Hepatocyte (in vitro differentiated cells): ENCODE results near the gene TEX48. TPM values are rescaled to one million over a fixed set of nuclear protein-coding genes. Genes with fewer than 3 reads are reported as not detected.

Experiments used
- DNase-seq: peaks from one replicate; pipeline ENCODE4 v3.0.0-alpha.2; 2016; ENCODE audit warnings: low spot score
- H2AFZ ChIP-seq: fragments of 200-600 bp; sonication (generic); 2 replicates; pipeline ENCODE4 v1.6.0; 2016; ENCODE audit warnings: antibody characterized with exemption, mild to moderate bottlenecking
- H3K27ac ChIP-seq: fragments of 200-600 bp; sonication (generic); 2 replicates; pipeline ENCODE4 v1.5.1; 2016; ENCODE audit warnings: mild to moderate bottlenecking
- H3K27me3 ChIP-seq: fragments of 200-600 bp; sonication (generic); 2 replicates; pipeline ENCODE4 v1.6.1; 2016
- H3K36me3 ChIP-seq: fragments of 200-600 bp; sonication (generic); replicated peaks from 2 replicates; pipeline ENCODE4 v1.5.1; 2016; ENCODE audit warnings: low read depth; ENCODE audit not compliant: insufficient read depth
- H3K4me1 ChIP-seq: fragments of 200-600 bp; sonication (generic); 2 replicates; pipeline ENCODE4 v1.5.1; 2016; ENCODE audit warnings: mild to moderate bottlenecking, moderate library complexity; ENCODE audit not compliant: insufficient read depth
- H3K4me2 ChIP-seq: fragments of 200-600 bp; sonication (generic); 2 replicates; pipeline ENCODE4 v1.6.0; 2016
- H3K4me3 ChIP-seq: fragments of 200-600 bp; sonication (generic); 2 replicates; pipeline ENCODE4 v1.5.1; 2016; ENCODE audit warnings: mild to moderate bottlenecking
- H3K79me2 ChIP-seq: fragments of 200-600 bp; sonication (generic); 2 replicates; pipeline ENCODE4 v1.6.0; 2017; ENCODE audit warnings: mild to moderate bottlenecking
- H3K9me2 ChIP-seq: fragments of 200-600 bp; sonication (generic); replicated peaks from 2 replicates; pipeline ENCODE4 v1.6.0; 2017; ENCODE audit warnings: mild to moderate bottlenecking; ENCODE audit not compliant: insufficient read depth
- H3K9me3 ChIP-seq: fragments of 200-600 bp; sonication (generic); 2 replicates; pipeline ENCODE4 v1.5.1; 2016; ENCODE audit warnings: low read depth, mild to moderate bottlenecking
- H4K20me1 ChIP-seq: fragments of 200-600 bp; sonication (generic); 2 replicates; pipeline ENCODE4 v1.6.0; 2016; ENCODE audit warnings: mild to moderate bottlenecking; ENCODE audit not compliant: insufficient read depth, poor library complexity, severe bottlenecking
- EZH2 ChIP-seq: fragments of 200-600 bp; sonication (generic); IDR thresholded peaks from 2 replicates; pipeline ENCODE4 v1.6.1; 2016; ENCODE audit warnings: antibody characterized with exemption, mild to moderate bottlenecking, borderline replicate concordance
- EZH2phosphoT487 ChIP-seq: fragments of 200-600 bp; sonication (generic); IDR thresholded peaks from one replicate; pipeline ENCODE4 v1.6.1; 2018; ENCODE audit warnings: antibody characterized with exemption, mild to moderate bottlenecking, low read depth, moderate library complexity; ENCODE audit not compliant: unreplicated experiment, severe bottlenecking
- WGBS: methylation state at CpG from one replicate; pipeline ENCODE4 v1.1.6; 2016; ENCODE audit warnings: low lambda C conversion rate; ENCODE audit errors: missing lambda C conversion rate; 5-methylcytosine and 5-hydroxymethylcytosine counted together
- polyA plus RNA-seq: library from polyadenylated mRNA; unstranded; fragments of >200 nt; fragmentation: Nextera tagmentation; extraction: Ambion mirVana; gene quantifications from 2 replicates; pipeline ENCODE4 v1.2.1, GENCODE V29; 2016
- total RNA-seq: library from RNA; depleted of rRNA; stranded (reverse); fragments of >200 nt; gene quantifications from 2 replicates; pipeline ENCODE4 v1.2.3, GENCODE V29; 2014
- TF ChIP-seq, protein P1 (sequence below): fragments of 200-600 bp; sonication (generic); IDR thresholded peaks from 2 replicates; pipeline ENCODE4 v1.5.1; 2016; ENCODE audit warnings: antibody characterized with exemption, mild to moderate bottlenecking; ENCODE audit not compliant: poor library complexity

The TEX48 gene
- total and polyA plus RNA-seq, 2 experiments from 2014 or later: not detected

DNA sequence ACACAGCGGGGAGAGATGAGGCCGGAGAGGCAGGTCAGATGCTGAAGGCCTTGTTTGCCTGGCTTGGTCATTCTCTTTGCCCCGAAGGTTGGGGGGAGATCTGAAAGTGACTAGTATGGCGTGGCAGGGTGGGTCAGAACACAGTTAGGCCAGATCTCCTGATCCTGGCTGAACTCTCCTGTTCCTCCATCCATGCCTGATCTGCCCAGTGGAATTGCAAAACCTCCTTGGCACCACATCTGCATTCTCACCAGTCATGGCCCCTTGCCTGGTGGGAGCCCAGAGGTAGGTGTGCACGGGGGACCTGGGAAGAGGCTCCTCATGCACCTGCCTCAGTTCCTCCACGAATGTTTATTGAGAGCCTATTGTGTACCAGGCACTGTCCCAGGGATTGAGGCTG, 47.6 kb downstream of the TEX48 start:
- Histone ChIP-seq H3K4me3 (no peak overlapping the region), H3K27ac (no peak overlapping the region), H3K27me3 (no peaks in the 10 kb centered on the region), H2AFZ (no peak overlapping the region), H3K9me2 (no peaks in the 10 kb centered on the region), H4K20me1 (no peaks in the 10 kb centered on the region), H3K79me2 (no peaks in the 10 kb centered on the region), H3K4me1 (no peaks in the 10 kb centered on the region), H3K36me3 (no peaks in the 10 kb centered on the region), H3K4me2 (no peak overlapping the region), H3K9me3 (no peaks in the 10 kb centered on the region)
- WGBS: 91% methylated on average over 6 of the region's 6 CpGs
- TF ChIP-seq EZH2 (no peak), EZH2phosphoT487 (no peak)
- TF ChIP-seq, protein P1, sequence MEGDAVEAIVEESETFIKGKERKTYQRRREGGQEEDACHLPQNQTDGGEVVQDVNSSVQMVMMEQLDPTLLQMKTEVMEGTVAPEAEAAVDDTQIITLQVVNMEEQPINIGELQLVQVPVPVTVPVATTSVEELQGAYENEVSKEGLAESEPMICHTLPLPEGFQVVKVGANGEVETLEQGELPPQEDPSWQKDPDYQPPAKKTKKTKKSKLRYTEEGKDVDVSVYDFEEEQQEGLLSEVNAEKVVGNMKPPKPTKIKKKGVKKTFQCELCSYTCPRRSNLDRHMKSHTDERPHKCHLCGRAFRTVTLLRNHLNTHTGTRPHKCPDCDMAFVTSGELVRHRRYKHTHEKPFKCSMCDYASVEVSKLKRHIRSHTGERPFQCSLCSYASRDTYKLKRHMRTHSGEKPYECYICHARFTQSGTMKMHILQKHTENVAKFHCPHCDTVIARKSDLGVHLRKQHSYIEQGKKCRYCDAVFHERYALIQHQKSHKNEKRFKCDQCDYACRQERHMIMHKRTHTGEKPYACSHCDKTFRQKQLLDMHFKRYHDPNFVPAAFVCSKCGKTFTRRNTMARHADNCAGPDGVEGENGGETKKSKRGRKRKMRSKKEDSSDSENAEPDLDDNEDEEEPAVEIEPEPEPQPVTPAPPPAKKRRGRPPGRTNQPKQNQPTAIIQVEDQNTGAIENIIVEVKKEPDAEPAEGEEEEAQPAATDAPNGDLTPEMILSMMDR: no peak
- no peak for DNase-seq

DNA sequence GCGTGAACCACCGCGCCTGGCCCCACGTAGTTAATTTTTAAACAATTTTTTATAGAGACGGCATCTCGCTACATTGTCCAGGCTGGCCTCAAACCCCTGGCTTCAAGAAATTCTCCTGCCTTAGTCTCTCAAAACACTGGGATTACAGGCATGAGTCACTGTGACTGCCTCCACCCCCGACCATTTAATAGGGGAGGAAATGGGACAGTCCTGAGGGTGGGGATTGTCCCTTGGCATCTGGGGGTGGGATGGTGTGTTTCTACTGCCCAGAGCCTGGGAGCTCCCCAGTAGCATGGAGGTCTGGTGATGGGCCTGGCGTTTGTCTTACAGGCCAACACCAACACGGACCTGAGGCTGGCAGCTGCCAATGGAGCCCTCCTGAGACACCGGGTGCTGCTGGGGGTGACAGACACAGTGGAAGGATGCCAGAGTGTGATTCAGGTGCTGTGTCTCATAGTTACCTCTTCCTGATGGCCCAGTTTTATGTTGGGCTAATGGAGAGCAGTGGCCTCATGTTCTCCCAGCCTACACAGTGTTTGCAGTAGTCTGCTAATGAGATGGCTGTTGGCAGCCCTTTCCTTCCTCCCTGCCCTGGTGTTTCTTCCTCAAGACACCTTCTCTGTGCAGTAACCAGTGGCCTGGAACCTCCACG, 48.4 kb downstream of the TEX48 start:
- Histone ChIP-seq H3K79me2 (no peaks in the 10 kb centered on the region), H3K9me3 (no peaks in the 10 kb centered on the region), H3K36me3 (no peaks in the 10 kb centered on the region), H4K20me1 (no peaks in the 10 kb centered on the region), H2AFZ (no peak overlapping the region), H3K4me3 (no peak overlapping the region), H3K4me2 (no peak overlapping the region), H3K4me1 (no peaks in the 10 kb centered on the region), H3K9me2 (no peaks in the 10 kb centered on the region), H3K27me3 (no peaks in the 10 kb centered on the region), H3K27ac (no peak overlapping the region)
- TF ChIP-seq, protein P1: no peak
- DNase-seq: no peak
- WGBS: 90% methylated on average over 11 of the region's 11 CpGs

DNA sequence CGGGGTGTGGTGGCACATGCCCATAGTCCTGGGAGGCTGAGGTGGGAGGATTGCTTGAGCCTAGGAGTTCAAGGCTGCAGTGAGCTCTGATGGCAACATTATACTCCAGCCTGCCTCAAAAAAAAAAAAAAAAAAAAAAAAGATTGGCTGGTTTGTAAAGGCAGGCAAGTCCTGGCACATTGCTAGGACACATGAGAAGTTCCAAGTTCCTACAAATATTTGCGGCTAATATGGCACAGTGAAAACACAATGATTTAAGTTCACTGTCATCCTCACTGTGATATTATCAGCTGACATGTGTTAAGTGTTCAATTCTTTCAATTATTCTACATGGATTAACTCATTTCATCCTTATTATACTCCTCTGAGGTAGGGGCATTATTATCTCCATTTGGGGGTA, 50.8 kb downstream of the TEX48 start:
- H3K36me3 ChIP-seq: no peaks in the 10 kb centered on the region
- no peaks in the 10 kb centered on the region for H3K4me1 ChIP-seq
- TF ChIP-seq, protein P1: no peak
- TF ChIP-seq EZH2phosphoT487 (no peak), EZH2 (no peak)
- no peaks in the 10 kb centered on the region for H3K9me3 ChIP-seq
- no peak overlapping the region for H3K4me2 ChIP-seq
- no peak overlapping the region for H2AFZ ChIP-seq
- H4K20me1 ChIP-seq: no peaks in the 10 kb centered on the region
- no peak overlapping the region for H3K4me3 ChIP-seq
- no peaks in the 10 kb centered on the region for H3K79me2 ChIP-seq
- no peaks in the 10 kb centered on the region for H3K27me3 ChIP-seq
- no peak overlapping the region for H3K27ac ChIP-seq
- WGBS: 49% methylated on average over 2 of the region's 2 CpGs
- DNase-seq: no peak
- H3K9me2 ChIP-seq: no peaks in the 10 kb centered on the region
